ENCODE data around the gene MPP4.
A peak's percentile ranks its signal among the peaks of the same experiment; 100 is the strongest.

MPP4 gene

DNA sequence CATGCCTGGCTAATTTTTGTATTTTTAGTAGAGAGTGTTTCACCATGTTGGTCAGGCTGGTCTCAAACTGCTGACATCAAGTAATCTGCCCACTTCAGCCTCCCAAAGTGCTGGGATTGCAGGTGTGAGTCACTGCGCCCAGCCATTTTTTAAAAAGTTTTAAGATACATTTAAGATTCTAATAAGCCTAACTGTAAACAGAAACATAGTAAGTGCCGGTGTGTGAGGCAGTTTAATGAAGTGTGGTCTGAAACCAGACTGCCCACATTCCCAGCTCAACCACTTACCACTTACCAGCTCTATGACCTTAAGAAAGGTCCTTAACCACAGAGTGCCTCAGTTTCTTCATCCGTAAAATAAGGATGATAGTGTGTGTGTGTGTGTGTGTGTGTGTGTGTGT lies 97.5 kb downstream of the MPP4 start:
- in situ Hi-C loops (cut with HindIII; ENCODE audit: low pct_unique_long_range_greater_than_20kb, low sequenced_read_pairs) = no loop called here
- TF ChIP-seq JUND (IDR thresholded peaks at IDR 0.05; ENCODE audit: low read depth) = no peak
- peak in 1 of 2 experiments; percentile 66 for DNase-seq (ENCODE audit: low read depth in 1 of 2, low spot score in 1 of 2)

DNA sequence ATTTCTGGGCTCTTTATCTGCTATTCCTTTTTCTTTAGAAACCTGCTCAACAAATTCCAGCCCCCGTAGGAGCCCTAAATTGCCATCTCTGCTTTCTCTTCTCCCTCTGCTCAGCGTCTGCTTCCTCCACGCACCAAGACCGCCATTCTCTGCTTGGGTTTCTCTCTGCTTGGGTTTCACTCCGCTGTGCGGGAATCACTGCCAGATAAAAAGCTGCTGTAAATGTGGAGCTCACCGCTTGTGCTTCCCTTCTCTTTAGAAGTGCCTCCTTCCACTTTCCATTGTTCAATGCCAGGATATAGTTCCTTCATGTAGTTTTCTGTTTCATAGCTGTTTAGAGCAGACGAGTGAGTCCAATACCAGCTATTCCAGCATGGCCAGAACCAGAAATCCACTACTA lies 101.0 kb downstream of the MPP4 start:
- in situ Hi-C loops (cut with HindIII; ENCODE audit: low pct_unique_long_range_greater_than_20kb, low sequenced_read_pairs) = no loop called here
- no peak for TF ChIP-seq JUND (IDR thresholded peaks at IDR 0.05; ENCODE audit: low read depth)
- no peak for DNase-seq (ENCODE audit: low read depth in 1 of 2, low spot score in 1 of 2)

All from T47D (cell line).